Activated CD8-positive, alpha-beta memory T cell treated with anti-CD3 and anti-CD28 coated beads for 36 hours (primary cell): Measurements from ENCODE around the gene UBL7. TPM values are rescaled to one million over a fixed set of nuclear protein-coding genes. Genes with fewer than 3 reads are reported as not detected.

ENCODE experiments used
- total RNA-seq, 2 experiments: library from RNA; stranded (reverse); gene quantifications; one replicate each; pipeline ENCODE4 v1.2.3, GENCODE V29; 2021

The UBL7 gene
- total RNA-seq, 2 experiments from 2014 or later, result 59.8 to 66.6 TPM

Other genes starting within 250 kb of the UBL7 start
- gene CCDC33, start 224.8 kb downstream of the UBL7 start, total RNA-seq, result not detected
- under 1 TPM; 0.13 to 0.23 TPM for gene CYP11A1, start 93.5 kb downstream of the UBL7 start, total RNA-seq
- 100 to 1,000 TPM; 106 to 111 TPM for gene SEMA7A, start 27.2 kb downstream of the UBL7 start, total RNA-seq
- gene ARID3B, start 80.1 kb upstream of the UBL7 start, total RNA-seq, result 10 to 100 TPM; 34.2 to 34.3 TPM
- 100 to 1,000 TPM; 109 to 112 TPM for gene CLK3, start 154.7 kb upstream of the UBL7 start, total RNA-seq
- gene EDC3, start 234.9 kb upstream of the UBL7 start, total RNA-seq, result 10 to 100 TPM; 50.5 to 52.2 TPM